ENCODE data around the gene LARP4B.

DNA sequence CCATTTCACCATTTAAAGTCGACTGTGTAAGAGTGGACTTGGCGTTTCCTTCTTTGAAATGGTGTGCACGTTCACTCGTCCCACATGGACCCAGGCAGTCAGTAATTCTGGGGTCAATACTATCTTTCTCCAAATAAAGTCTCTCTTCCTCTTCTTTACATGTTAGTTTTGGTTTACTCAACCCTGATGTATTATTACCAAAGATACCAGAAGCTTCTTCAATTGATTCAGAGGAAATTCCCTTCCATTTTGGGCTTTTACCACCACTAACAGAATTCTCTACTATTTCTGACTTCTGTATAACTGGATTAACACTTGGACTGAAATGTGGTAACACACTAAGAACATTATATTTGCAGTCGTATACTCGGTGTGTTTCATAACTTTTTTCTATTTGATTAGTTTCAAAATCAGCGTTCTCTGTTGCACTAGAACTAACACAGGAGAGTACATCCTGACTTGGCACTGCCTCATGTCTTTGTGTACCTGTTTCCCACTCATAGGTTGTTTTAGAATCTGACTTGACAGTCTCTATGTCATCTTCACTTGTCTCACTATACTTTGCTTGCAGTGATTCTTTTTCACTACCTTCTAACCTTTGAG is 60.8 kb downstream of the LARP4B start:
- TF ChIP-seq EZH2 (IDR thresholded peaks at IDR 0.05) (no peak), POLR2AphosphoS5 (IDR thresholded peaks at IDR 0.05; ENCODE audit: borderline replicate concordance, low read depth, low read length) (no peak), FOXP2 (optimal IDR thresholded peaks at IDR 0.05; ENCODE audit: control extremely low read depth, extremely low read length, insufficient read depth) (no peak)
